Esophagus squamous epithelium (tissue), 4 donors: Measurements from ENCODE around the gene SHQ1.

Experiments
- CTCF ChIP-seq, 6 experiments: fragments of 450-650 bp in 4 of 6; fragments of 200-600 bp in 2 of 6; sonication (generic) in 2 of 6; IDR thresholded peaks; one replicate each; pipeline ENCODE4 v1.5.1; 2016 to 2019; ENCODE audit warnings: antibody characterized with exemption in 6 of 6, mild to moderate bottlenecking in 4 of 6, moderate library complexity in 4 of 6
- POLR2A ChIP-seq, 4 donors: fragments of 450-650 bp; IDR thresholded peaks; one replicate each; pipeline ENCODE4 v1.6.1; 2017; ENCODE audit warnings: antibody characterized with exemption in 4 of 4, mild to moderate bottlenecking in 4 of 4, moderate library complexity in 3 of 4

- no peak for TF ChIP-seq CTCF (IDR thresholded peaks at IDR 0.05)
- no peak for TF ChIP-seq POLR2A (IDR thresholded peaks at IDR 0.05)
Observed at GRCh38 chr3:72818905-72819304, 29.3 kb downstream of the SHQ1 start.
